Measurements from ENCODE around the gene CCDC102B.
A peak's percentile ranks its signal among the peaks of the same experiment; 100 is the strongest.
"Not testable (repeated sequence)": the region's sequence is repeated elsewhere in the genome, so short reads cannot be mapped to it uniquely, and the experiment has no call there.

Gene CCDC102B

GRCh38 chr18:68830256-68831045 lies 32.6 kb downstream of the CCDC102B start:
- DNase-seq, result no peak

- no peak for DNase-seq
These were observed 35.9 kb downstream of the CCDC102B start for GRCh38 chr18:68833756-68834155.

- DNase-seq, result no peak
These were observed 40.0 kb downstream of the CCDC102B start for GRCh38 chr18:68837665-68838451.

GRCh38 chr18:68839701-68840100 lies 41.8 kb downstream of the CCDC102B start:
- DNase-seq, result no peak

- DNase-seq, result no peak
These were observed 42.8 kb downstream of the CCDC102B start for GRCh38 chr18:68840554-68841263.

- no peak for DNase-seq
These were observed 43.4 kb downstream of the CCDC102B start for GRCh38 chr18:68841301-68841700.

- no peak for DNase-seq
These were observed 45.1 kb downstream of the CCDC102B start for GRCh38 chr18:68842951-68843350.

GRCh38 chr18:68843473-68844089 lies 45.7 kb downstream of the CCDC102B start:
- DNase-seq, result no peak

- DNase-seq, result peak; percentile 26
These were observed 49.4 kb downstream of the CCDC102B start for GRCh38 chr18:68847219-68847837.

- DNase-seq, result no peak
These were observed 50.4 kb downstream of the CCDC102B start for GRCh38 chr18:68848242-68848641.

- no peak for DNase-seq
These were observed 57.0 kb downstream of the CCDC102B start for GRCh38 chr18:68854786-68855391.

- DNase-seq, result no peak
These were observed 57.6 kb downstream of the CCDC102B start for GRCh38 chr18:68855491-68855890.

GRCh38 chr18:68861365-68861764 lies 63.5 kb downstream of the CCDC102B start:
- no peak for DNase-seq

- DNase-seq, result no peak
These were observed 67.1 kb downstream of the CCDC102B start for GRCh38 chr18:68865021-68865420.

GRCh38 chr18:68865503-68865902 lies 67.6 kb downstream of the CCDC102B start:
- DNase-seq, result no peak

- no peak for DNase-seq
These were observed 75.1 kb downstream of the CCDC102B start for GRCh38 chr18:68873003-68873402.

- no peak for DNase-seq
These were observed 76.5 kb downstream of the CCDC102B start for GRCh38 chr18:68874361-68874760.

GRCh38 chr18:68879947-68880346 lies 82.1 kb downstream of the CCDC102B start:
- not testable (repeated sequence) for DNase-seq

- no peak for DNase-seq
These were observed 89.5 kb downstream of the CCDC102B start for GRCh38 chr18:68887410-68887809.

GRCh38 chr18:68893354-68893753 lies 95.5 kb downstream of the CCDC102B start:
- DNase-seq, result no peak

- no peak for DNase-seq
These were observed 99.4 kb downstream of the CCDC102B start for GRCh38 chr18:68897286-68897685.

- no peak for DNase-seq
These were observed 111.7 kb downstream of the CCDC102B start for GRCh38 chr18:68909579-68909978.

Measured in SHP77 treated with DMSO at 0.1 percent for 48 hours (cell line).